Measurements from ENCODE around the gene ARHGAP15.

Gene ARHGAP15

DNA sequence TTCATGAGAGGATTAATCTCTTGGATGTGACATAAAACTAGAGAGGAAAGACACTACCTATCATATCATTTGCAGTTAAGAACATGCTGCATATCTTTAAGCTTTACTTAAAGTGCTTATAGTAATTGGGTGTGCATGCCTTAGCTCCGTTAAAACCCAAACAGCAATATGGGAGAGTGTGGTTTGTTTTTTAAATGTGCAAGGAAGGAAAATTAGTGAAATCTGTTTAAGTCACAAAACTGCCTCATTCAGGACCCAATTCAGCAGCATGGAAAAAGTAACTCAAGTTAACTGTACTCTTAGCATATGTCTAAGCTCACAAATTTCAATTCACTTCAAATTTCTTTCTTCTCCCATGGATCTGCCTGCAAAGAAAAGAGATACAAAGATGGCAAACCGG is 182.2 kb downstream of the ARHGAP15 start:
- H3K4me3 ChIP-seq (ENCODE audit: low read depth, low read length): no peak overlapping the region
- TF ChIP-seq, protein P1, sequence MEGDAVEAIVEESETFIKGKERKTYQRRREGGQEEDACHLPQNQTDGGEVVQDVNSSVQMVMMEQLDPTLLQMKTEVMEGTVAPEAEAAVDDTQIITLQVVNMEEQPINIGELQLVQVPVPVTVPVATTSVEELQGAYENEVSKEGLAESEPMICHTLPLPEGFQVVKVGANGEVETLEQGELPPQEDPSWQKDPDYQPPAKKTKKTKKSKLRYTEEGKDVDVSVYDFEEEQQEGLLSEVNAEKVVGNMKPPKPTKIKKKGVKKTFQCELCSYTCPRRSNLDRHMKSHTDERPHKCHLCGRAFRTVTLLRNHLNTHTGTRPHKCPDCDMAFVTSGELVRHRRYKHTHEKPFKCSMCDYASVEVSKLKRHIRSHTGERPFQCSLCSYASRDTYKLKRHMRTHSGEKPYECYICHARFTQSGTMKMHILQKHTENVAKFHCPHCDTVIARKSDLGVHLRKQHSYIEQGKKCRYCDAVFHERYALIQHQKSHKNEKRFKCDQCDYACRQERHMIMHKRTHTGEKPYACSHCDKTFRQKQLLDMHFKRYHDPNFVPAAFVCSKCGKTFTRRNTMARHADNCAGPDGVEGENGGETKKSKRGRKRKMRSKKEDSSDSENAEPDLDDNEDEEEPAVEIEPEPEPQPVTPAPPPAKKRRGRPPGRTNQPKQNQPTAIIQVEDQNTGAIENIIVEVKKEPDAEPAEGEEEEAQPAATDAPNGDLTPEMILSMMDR (IDR thresholded peaks at IDR 0.05; ENCODE audit: low read depth, low read length, missing control alignments): no peak
- no peak for DNase-seq (ENCODE audit: low read depth)

- no peak overlapping the region for H3K4me3 ChIP-seq (ENCODE audit: low read depth, low read length)
- TF ChIP-seq, protein P1 (IDR thresholded peaks at IDR 0.05; ENCODE audit: low read depth, low read length, missing control alignments): no peak
- no peak for DNase-seq (ENCODE audit: low read depth)
Observed at GRCh38 chr2:143312441-143312840, 183.2 kb downstream of the ARHGAP15 start.

GRCh38 chr2:143313861-143314260 is 184.6 kb downstream of the ARHGAP15 start:
- H3K4me3 ChIP-seq (ENCODE audit: low read depth, low read length): no peak overlapping the region
- DNase-seq (ENCODE audit: low read depth): no peak
- TF ChIP-seq, protein P1 (IDR thresholded peaks at IDR 0.05; ENCODE audit: low read depth, low read length, missing control alignments): no peak

GRCh38 chr2:143321994-143322393 is 192.8 kb downstream of the ARHGAP15 start:
- H3K4me3 ChIP-seq (ENCODE audit: low read depth, low read length): no peak overlapping the region
- TF ChIP-seq, protein P1 (IDR thresholded peaks at IDR 0.05; ENCODE audit: low read depth, low read length, missing control alignments): no peak
- DNase-seq (ENCODE audit: low read depth): no peak

DNA sequence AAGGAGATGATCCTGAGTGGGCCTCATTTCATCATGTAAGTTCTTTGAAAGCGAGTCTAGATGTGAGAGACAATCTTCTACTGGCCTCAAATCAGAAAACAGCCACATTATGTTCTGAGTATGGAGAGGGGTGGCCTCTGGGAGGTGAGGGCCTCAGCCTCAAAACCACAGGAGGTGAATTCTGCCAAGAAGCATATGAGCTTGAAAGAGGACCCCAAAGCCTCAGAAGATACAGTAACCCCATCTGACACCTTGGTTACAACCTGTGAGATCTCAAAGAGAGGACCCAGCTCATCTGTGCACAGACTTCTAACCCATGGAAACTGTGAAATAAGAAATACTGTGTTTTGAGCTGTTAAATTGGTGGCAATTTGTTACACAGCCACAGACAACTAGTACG is 200.1 kb downstream of the ARHGAP15 start:
- no peak overlapping the region for H3K4me3 ChIP-seq (ENCODE audit: low read depth, low read length)
- no peak for DNase-seq (ENCODE audit: low read depth)
- TF ChIP-seq, protein P1 (IDR thresholded peaks at IDR 0.05; ENCODE audit: low read depth, low read length, missing control alignments): no peak

GRCh38 chr2:143333168-143333791 is 204.1 kb downstream of the ARHGAP15 start:
- TF ChIP-seq, protein P1 (IDR thresholded peaks at IDR 0.05; ENCODE audit: low read depth, low read length, missing control alignments): no peak
- no peak for DNase-seq (ENCODE audit: low read depth)
- H3K4me3 ChIP-seq (ENCODE audit: low read depth, low read length): no peak overlapping the region

DNA sequence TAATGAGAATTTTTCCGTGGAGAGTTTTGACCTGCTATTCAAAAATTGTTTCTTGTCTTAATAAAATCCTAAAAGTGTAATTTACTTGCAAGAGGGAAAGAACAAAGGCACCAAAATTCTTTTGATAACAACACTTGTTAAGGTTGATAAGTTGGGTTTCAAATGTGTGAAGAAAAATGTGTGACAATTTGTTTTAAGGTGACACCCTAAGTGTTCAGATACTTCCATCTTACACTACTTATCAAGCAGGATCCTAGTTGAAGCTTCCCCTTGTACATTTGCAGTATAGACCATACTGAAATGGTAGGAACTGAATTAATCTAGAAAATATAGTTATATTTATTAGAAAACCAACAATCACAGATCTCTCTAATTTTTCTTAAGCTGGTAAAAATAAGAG is 204.6 kb downstream of the ARHGAP15 start:
- TF ChIP-seq, protein P1 (IDR thresholded peaks at IDR 0.05; ENCODE audit: low read depth, low read length, missing control alignments): no peak
- DNase-seq (ENCODE audit: low read depth): no peak
- no peak overlapping the region for H3K4me3 ChIP-seq (ENCODE audit: low read depth, low read length)

All from GM12864 (cell line).